ENCODE results near the gene ADRM1. TPM values are rescaled to one million over a fixed set of nuclear protein-coding genes. Genes with fewer than 3 reads are reported as not detected.

The ADRM1 gene
- total RNA-seq, 1 experiment from 2014 or later = 227 TPM

- Mint-ChIP-seq H3K27me3 (ENCODE audit: unreplicated experiment) (no peaks in the 10 kb centered on the region), H3K4me3 (ENCODE audit: low read depth, unreplicated experiment) (no peak overlapping the region), H3K4me1 (ENCODE audit: low read depth, unreplicated experiment) (no peaks in the 10 kb centered on the region), H3K9me3 (ENCODE audit: low read depth, unreplicated experiment) (no peaks in the 10 kb centered on the region), H3K27ac (ENCODE audit: unreplicated experiment) (no peak overlapping the region), H3K36me3 (ENCODE audit: insufficient read depth, unreplicated experiment) (peaks cover 86% of the 10 kb centered on the region)
- BruUV-seq (replicated peaks) = no TSS peak
- intact Hi-C loops (cut with micrococcal nuclease; ENCODE audit: unreplicated experiment) = no loop called here
- no peak for TF ChIP-seq CTCF (IDR thresholded peaks at IDR 0.05; ENCODE audit: unreplicated experiment)
- DNase-seq = no peak
- CTCF ChIA-PET = interaction anchor here (0.7 kb wide), 1 partner anchor 158 kb away, joined by 4 read pairs; no protein-coding TSS in a partner anchor
Measured at GRCh38 chr20:62289131-62289530, 13.7 kb upstream of the ADRM1 start.

GRCh38 chr20:62289898-62290297, 12.9 kb upstream of the ADRM1 start:
- no peak overlapping the region for H3K27ac Mint-ChIP-seq (ENCODE audit: unreplicated experiment)
- H3K9me3 Mint-ChIP-seq (ENCODE audit: low read depth, unreplicated experiment) = no peaks in the 10 kb centered on the region
- BruUV-seq (replicated peaks) = no TSS peak
- peaks cover 86% of the 10 kb centered on the region for H3K36me3 Mint-ChIP-seq (ENCODE audit: insufficient read depth, unreplicated experiment)
- DNase-seq = no peak
- no peak for TF ChIP-seq CTCF (IDR thresholded peaks at IDR 0.05; ENCODE audit: unreplicated experiment)
- H3K27me3 Mint-ChIP-seq (ENCODE audit: unreplicated experiment) = no peaks in the 10 kb centered on the region
- no peak overlapping the region for H3K4me3 Mint-ChIP-seq (ENCODE audit: low read depth, unreplicated experiment)
- H3K4me1 Mint-ChIP-seq (ENCODE audit: low read depth, unreplicated experiment) = no peaks in the 10 kb centered on the region
- CTCF ChIA-PET = no interaction called here
- intact Hi-C loops (cut with micrococcal nuclease; ENCODE audit: unreplicated experiment) = no loop called here

GRCh38 chr20:62291251-62292066, 11.3 kb upstream of the ADRM1 start:
- Mint-ChIP-seq H3K4me1 (ENCODE audit: low read depth, unreplicated experiment) (no peaks in the 10 kb centered on the region), H3K36me3 (ENCODE audit: insufficient read depth, unreplicated experiment) (peaks cover 86% of the 10 kb centered on the region), H3K27ac (ENCODE audit: unreplicated experiment) (no peak overlapping the region), H3K4me3 (ENCODE audit: low read depth, unreplicated experiment) (no peak overlapping the region), H3K9me3 (ENCODE audit: low read depth, unreplicated experiment) (no peaks in the 10 kb centered on the region), H3K27me3 (ENCODE audit: unreplicated experiment) (no peaks in the 10 kb centered on the region)
- no peak for DNase-seq
- intact Hi-C loops (cut with micrococcal nuclease; ENCODE audit: unreplicated experiment) = no loop called here
- TF ChIP-seq CTCF (IDR thresholded peaks at IDR 0.05; ENCODE audit: unreplicated experiment) = no peak
- no TSS peak for BruUV-seq (replicated peaks)
- CTCF ChIA-PET = interaction anchor here (0.7 kb wide), 1 partner anchor 139 kb away, joined by 5 read pairs; no protein-coding TSS in a partner anchor

- no peak for TF ChIP-seq CTCF (IDR thresholded peaks at IDR 0.05; ENCODE audit: unreplicated experiment)
- intact Hi-C loops (cut with micrococcal nuclease; ENCODE audit: unreplicated experiment) = no loop called here
- Mint-ChIP-seq H3K9me3 (ENCODE audit: low read depth, unreplicated experiment) (no peaks in the 10 kb centered on the region), H3K4me1 (ENCODE audit: low read depth, unreplicated experiment) (no peaks in the 10 kb centered on the region), H3K27ac (ENCODE audit: unreplicated experiment) (no peak overlapping the region), H3K4me3 (ENCODE audit: low read depth, unreplicated experiment) (no peak overlapping the region), H3K36me3 (ENCODE audit: insufficient read depth, unreplicated experiment) (peaks cover 83% of the 10 kb centered on the region), H3K27me3 (ENCODE audit: unreplicated experiment) (no peaks in the 10 kb centered on the region)
- CTCF ChIA-PET = no interaction called here
- BruUV-seq (replicated peaks) = no TSS peak
- no peak for DNase-seq
Measured at GRCh38 chr20:62292108-62292507, 10.7 kb upstream of the ADRM1 start.

Data from Calu3 (cell line).